HepG2 (cell line): Measurements from ENCODE around the gene PIH1D2. TPM values are rescaled to one million over a fixed set of nuclear protein-coding genes. Genes with fewer than 3 reads are reported as not detected.

Experiments used
- AKAP8 ChIP-seq: sonication (generic); formaldehyde crosslinking; IDR thresholded peaks from 2 replicates; pipeline ENCODE4 v1.5.1; 2020; ENCODE audit warnings: mild to moderate bottlenecking, missing genetic modification reagents
- CCAR2 ChIP-seq: fragments of 200-400 bp; formaldehyde crosslinking; optimal IDR thresholded peaks from 2 replicates; pipeline ENCODE3; 2018; ENCODE audit warnings: low read depth, mild to moderate bottlenecking, low read length, moderate library complexity
- ISL2 ChIP-seq: sonication (generic); formaldehyde crosslinking; IDR thresholded peaks from 2 replicates; pipeline ENCODE4 v1.5.0; 2020; ENCODE audit warnings: missing genetic modification reagents
- LBX2 ChIP-seq: sonication (generic); formaldehyde crosslinking; IDR thresholded peaks from 2 replicates; pipeline ENCODE4 v1.5.0; 2020; ENCODE audit warnings: missing genetic modification reagents, mild to moderate bottlenecking, borderline replicate concordance
- MAZ ChIP-seq, 2 experiments: sonication (generic) in 1 of 2; formaldehyde crosslinking in 1 of 2; IDR thresholded peaks; 2 replicates each; pipeline versions ENCODE4 v1.5.0 to v1.6.1; 2012 to 2020; ENCODE audit warnings: low read depth in 2 of 2, mild to moderate bottlenecking in 2 of 2, borderline replicate concordance in 1 of 2, improper control_type of control experiment in 1 of 2, low read length in 1 of 2, missing genetic modification reagents in 1 of 2, moderate library complexity in 1 of 2
- NCOR1 ChIP-seq: fragments of 200-600 bp; sonication (generic); IDR thresholded peaks from 2 replicates; pipeline ENCODE4 v1.7.0; 2017; ENCODE audit warnings: antibody characterized with exemption, low read length, borderline replicate concordance
- NFAT5 ChIP-seq: sonication (generic); formaldehyde crosslinking; IDR thresholded peaks from 2 replicates; pipeline ENCODE4 v1.4.0; 2020; ENCODE audit warnings: missing genetic modification reagents
- NR3C1 ChIP-seq: sonication (generic); formaldehyde crosslinking; IDR thresholded peaks from 2 replicates; pipeline ENCODE4 v1.4.0; 2020; ENCODE audit warnings: missing genetic modification reagents
- SP4 ChIP-seq: sonication (generic); formaldehyde crosslinking; IDR thresholded peaks from 2 replicates; pipeline ENCODE4 v1.8.1; 2023; ENCODE audit warnings: mild to moderate bottlenecking, missing genetic modification reagents
- THAP9 ChIP-seq: sonication (generic); formaldehyde crosslinking; IDR thresholded peaks from 2 replicates; pipeline ENCODE4; 2020; ENCODE audit warnings: missing genetic modification reagents, mild to moderate bottlenecking, borderline replicate concordance
- ZNF20 ChIP-seq: sonication (generic); formaldehyde crosslinking; IDR thresholded peaks from 2 replicates; pipeline ENCODE4 v1.4.0; 2020; ENCODE audit warnings: mild to moderate bottlenecking, moderate library complexity, missing genetic modification reagents
- ZNF260 ChIP-seq: sonication (generic); formaldehyde crosslinking; IDR thresholded peaks from 2 replicates; pipeline ENCODE4 v1.4.0; 2020; ENCODE audit warnings: missing genetic modification reagents, low read depth, mild to moderate bottlenecking, borderline replicate concordance
- ZNF558 ChIP-seq: sonication (generic); formaldehyde crosslinking; IDR thresholded peaks from 2 replicates; pipeline ENCODE4 v1.9.0; 2022; ENCODE audit warnings: mild to moderate bottlenecking, missing genetic modification reagents, borderline replicate concordance
- polyA plus RNA-seq, 8 experiments: library from polyadenylated mRNA; depleted of rRNA in 3 of 8; stranded (reverse) in 7 of 8; unstranded in 1 of 8; fragments of >200 nt; fragmentation: Illumina TruSeq in 4 of 8; extraction: Trizol in 4 of 8; gene quantifications; 2 replicates each; pipeline versions ENCODE4 v1.2.1 to v1.2.3, GENCODE V29; 2011 to 2016; ENCODE audit warnings: low read depth in 4 of 8, missing spikeins in 1 of 8, mixed read lengths in 1 of 8; ENCODE audit not compliant: insufficient read depth in 1 of 8
- total RNA-seq, 5 experiments: library from RNA; depleted of rRNA; stranded (reverse); fragments of >200 nt; fragmentation: Illumina TruSeq; extraction: Trizol; gene quantifications; 2 replicates each; pipeline ENCODE4 v1.2.3, GENCODE V29; 2016; ENCODE audit warnings: low read depth in 1 of 5
- TF ChIP-seq, protein P1 (sequence below): sonication (generic); formaldehyde crosslinking; IDR thresholded peaks from 2 replicates; pipeline ENCODE4 v1.8.1; 2022; ENCODE audit warnings: mild to moderate bottlenecking, missing genetic modification reagents
- TF ChIP-seq, protein P2 (sequence below): sonication (generic); formaldehyde crosslinking; IDR thresholded peaks from 2 replicates; pipeline ENCODE4 v1.8.0; 2022; ENCODE audit warnings: low read depth, missing genetic modification reagents

Gene PIH1D2
- total and polyA plus RNA-seq, 2 of the 13 experiments (the other 11 are each of a cell fraction or from before 2014, with no cell fraction given), result 0.49 to 2.7 TPM

DNA sequence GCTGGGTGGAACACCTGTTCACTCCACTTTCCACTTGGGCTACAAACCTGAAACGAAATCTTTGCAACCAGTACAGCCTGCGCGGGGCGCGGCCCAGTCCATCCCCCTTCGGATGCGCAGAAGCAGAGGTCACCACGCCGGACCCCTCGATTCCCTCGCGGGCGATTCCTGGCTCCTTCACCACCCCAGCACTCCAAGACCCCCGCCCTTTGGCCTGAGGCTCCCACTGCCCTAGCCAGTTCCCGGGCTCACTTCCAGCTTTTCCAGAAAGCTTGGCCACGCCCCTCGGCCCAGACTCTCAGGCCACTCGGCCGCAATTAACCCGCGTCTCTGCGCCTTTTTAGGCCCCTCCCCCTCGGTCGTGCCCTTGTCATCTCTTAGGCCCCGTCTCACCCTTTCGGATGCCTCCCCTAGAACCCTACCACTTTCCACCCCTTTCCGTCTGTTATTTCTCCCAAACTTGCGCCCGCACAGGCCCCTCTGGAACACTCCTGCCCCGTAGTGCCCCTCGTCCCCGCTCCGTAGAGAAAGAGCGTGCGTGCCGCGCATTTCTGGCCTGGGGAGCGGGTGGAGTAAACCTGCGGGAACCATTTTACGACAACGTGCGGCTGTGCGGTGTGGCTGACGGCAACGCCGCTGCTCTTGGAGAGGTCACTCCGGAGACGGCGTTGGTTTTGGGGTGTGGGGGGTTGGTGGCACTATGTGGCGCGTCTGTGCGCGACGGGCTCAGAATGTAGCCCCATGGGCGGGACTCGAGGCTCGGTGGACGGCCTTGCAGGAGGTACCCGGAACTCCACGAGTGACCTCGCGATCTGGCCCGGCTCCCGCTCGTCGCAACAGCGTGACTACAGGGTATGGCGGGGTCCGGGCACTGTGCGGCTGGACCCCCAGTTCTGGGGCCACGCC, 48.8 kb downstream of the PIH1D2 start, which contains the start of gene DLAT (continued):
- TF ChIP-seq ZNF558 (peak; percentile 90; the same call in 1 of the 2 replicates), THAP9 (CRISPR knock-in tag) (peak; percentile 86; the same call in 1 of the 2 replicates), SP4 (CRISPR knock-in tag) (peak; percentile 57; the same call in 1 of the 2 replicates), NCOR1 (peak; percentile 54), ZNF20 (CRISPR knock-in tag) (peak; percentile 86; the same call in 1 of the 2 replicates), LBX2 (CRISPR knock-in tag) (peak; percentile 40; the same call in 1 of the 2 replicates), AKAP8 (CRISPR knock-in tag) (no peak), MAZ (IDR thresholded peaks at IDR 0.05; ENCODE audit: borderline replicate concordance, low read depth, low read length) (peak; percentile 39; the same call in 1 of the 2 replicates), MAZ (CRISPR knock-in tag; IDR thresholded peaks at IDR 0.05; ENCODE audit: low read depth) (peak; percentile 76), ISL2 (peak; percentile 33; the same call in 1 of the 2 replicates), NR3C1 (no peak), ZNF260 (CRISPR knock-in tag) (no peak), NFAT5 (CRISPR knock-in tag) (peak; percentile 58), CCAR2 (no peak)
- TF ChIP-seq, protein P1, sequence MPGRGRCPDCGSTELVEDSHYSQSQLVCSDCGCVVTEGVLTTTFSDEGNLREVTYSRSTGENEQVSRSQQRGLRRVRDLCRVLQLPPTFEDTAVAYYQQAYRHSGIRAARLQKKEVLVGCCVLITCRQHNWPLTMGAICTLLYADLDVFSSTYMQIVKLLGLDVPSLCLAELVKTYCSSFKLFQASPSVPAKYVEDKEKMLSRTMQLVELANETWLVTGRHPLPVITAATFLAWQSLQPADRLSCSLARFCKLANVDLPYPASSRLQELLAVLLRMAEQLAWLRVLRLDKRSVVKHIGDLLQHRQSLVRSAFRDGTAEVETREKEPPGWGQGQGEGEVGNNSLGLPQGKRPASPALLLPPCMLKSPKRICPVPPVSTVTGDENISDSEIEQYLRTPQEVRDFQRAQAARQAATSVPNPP (CRISPR knock-in tag), result peak; percentile 96
- TF ChIP-seq, protein P2, sequence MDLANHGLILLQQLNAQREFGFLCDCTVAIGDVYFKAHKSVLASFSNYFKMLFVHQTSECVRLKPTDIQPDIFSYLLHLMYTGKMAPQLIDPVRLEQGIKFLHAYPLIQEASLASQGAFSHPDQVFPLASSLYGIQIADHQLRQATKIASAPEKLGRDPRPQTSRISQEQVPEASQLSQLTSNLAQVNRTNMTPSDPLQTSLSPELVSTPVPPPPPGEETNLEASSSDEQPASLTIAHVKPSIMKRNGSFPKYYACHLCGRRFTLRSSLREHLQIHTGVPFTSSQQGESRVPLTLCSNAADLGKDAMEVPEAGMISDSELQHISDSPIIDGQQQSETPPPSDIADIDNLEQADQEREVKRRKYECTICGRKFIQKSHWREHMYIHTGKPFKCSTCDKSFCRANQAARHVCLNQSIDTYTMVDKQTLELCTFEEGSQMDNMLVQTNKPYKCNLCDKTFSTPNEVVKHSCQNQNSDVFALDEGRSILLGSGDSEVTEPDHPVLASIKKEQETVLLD (CRISPR knock-in tag), result peak; percentile 81
